Cerebellar nuclear complex (tissue), 1 donor: Measurements from ENCODE around the gene SLC24A4.
"Not testable (repeated sequence)": the region's sequence is repeated elsewhere in the genome, so short reads cannot be mapped to it uniquely, and the experiment has no call there.

Experiments
- DNase-seq, 2 experiments: peaks; one replicate each; lab custom pipeline; 2025; lab: John Stamatoyannopoulos, UW

Gene SLC24A4

GRCh38 chr14:92520102-92521057 is 197.4 kb downstream of the SLC24A4 start:
- no peak for DNase-seq

- no peak for DNase-seq
Observed at GRCh38 chr14:92521058-92521415, 198.1 kb downstream of the SLC24A4 start.

GRCh38 chr14:92523752-92524151 is 200.8 kb downstream of the SLC24A4 start:
- DNase-seq = no peak

- no peak for DNase-seq
Observed at GRCh38 chr14:92524602-92525185, 201.7 kb downstream of the SLC24A4 start.

GRCh38 chr14:92525322-92526095 is 202.5 kb downstream of the SLC24A4 start:
- DNase-seq = no peak

- DNase-seq = no peak
Observed at GRCh38 chr14:92527721-92528120, 204.8 kb downstream of the SLC24A4 start.

GRCh38 chr14:92528486-92529100 is 205.6 kb downstream of the SLC24A4 start:
- DNase-seq = no peak

- no peak for DNase-seq
Observed at GRCh38 chr14:92529903-92530302, 206.9 kb downstream of the SLC24A4 start.

- DNase-seq = no peak
Observed at GRCh38 chr14:92531106-92531873, 208.3 kb downstream of the SLC24A4 start.

- no peak for DNase-seq
Observed at GRCh38 chr14:92532490-92533163, 209.7 kb downstream of the SLC24A4 start.

- DNase-seq = no peak
Observed at GRCh38 chr14:92534932-92535643, 212.1 kb downstream of the SLC24A4 start.

GRCh38 chr14:92536231-92536630 is 213.3 kb downstream of the SLC24A4 start:
- not testable (repeated sequence) for DNase-seq

GRCh38 chr14:92538412-92538985 is 215.5 kb downstream of the SLC24A4 start:
- DNase-seq = no peak

GRCh38 chr14:92539419-92539818 is 216.5 kb downstream of the SLC24A4 start:
- DNase-seq = no peak

GRCh38 chr14:92539875-92540274 is 216.9 kb downstream of the SLC24A4 start:
- DNase-seq = no peak

- no peak for DNase-seq
Observed at GRCh38 chr14:92540472-92541048, 217.6 kb downstream of the SLC24A4 start.

GRCh38 chr14:92542766-92543554 is 220.0 kb downstream of the SLC24A4 start:
- DNase-seq = no peak

- no peak for DNase-seq
Observed at GRCh38 chr14:92544051-92544720, 221.2 kb downstream of the SLC24A4 start.
